ENCODE measurements around the gene DOC2A.

DNA sequence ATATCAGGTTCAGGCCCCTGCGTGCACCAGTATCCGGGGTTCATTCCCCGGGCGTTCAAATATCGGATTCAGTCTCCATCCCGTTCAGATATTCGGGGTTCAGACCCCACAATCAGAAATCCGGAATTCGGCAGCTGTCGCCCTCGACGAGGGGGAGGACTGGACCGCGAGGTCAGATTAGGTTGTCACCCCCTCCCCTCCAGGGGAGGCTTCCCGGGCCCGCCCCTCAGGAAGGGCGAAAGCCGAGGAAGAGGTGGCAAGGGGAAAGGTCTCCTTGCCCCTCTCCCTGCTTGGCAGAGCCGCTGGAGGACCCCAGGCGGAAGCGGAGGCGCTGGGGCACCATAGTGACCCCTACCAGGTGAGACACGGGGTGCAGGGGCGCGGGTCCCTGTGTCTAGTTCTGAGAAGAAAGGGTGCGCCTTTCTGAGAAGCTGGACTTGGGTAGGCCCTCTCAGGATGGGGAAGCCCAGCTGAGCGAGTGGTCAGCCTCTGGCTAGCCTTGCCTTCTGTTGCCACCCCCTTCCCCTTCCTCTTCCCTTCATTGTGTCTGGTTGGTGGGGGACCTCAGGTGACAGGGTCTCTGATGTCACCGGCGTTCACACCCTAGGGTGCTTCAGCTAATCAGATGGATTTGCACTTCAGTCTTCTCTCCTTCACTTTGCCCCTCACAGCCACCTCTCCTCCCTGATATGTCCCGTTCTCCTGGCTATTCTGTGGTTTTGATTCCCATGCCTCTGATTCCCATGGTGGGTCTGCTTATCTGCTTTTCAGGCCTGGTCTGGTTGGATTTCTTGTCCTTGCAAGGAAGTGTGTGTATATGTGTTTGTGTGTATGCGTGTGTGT is 36.3 kb downstream of the DOC2A start:
- TF ChIP-seq EP300 (conservative IDR thresholded peaks at IDR 0.05; ENCODE audit: poor library complexity, severe bottlenecking) = no peak
- TF ChIP-seq TAF1 (IDR thresholded peaks at IDR 0.05; ENCODE audit: low read depth) = peak; percentile 52
- TF ChIP-seq, protein P1, sequence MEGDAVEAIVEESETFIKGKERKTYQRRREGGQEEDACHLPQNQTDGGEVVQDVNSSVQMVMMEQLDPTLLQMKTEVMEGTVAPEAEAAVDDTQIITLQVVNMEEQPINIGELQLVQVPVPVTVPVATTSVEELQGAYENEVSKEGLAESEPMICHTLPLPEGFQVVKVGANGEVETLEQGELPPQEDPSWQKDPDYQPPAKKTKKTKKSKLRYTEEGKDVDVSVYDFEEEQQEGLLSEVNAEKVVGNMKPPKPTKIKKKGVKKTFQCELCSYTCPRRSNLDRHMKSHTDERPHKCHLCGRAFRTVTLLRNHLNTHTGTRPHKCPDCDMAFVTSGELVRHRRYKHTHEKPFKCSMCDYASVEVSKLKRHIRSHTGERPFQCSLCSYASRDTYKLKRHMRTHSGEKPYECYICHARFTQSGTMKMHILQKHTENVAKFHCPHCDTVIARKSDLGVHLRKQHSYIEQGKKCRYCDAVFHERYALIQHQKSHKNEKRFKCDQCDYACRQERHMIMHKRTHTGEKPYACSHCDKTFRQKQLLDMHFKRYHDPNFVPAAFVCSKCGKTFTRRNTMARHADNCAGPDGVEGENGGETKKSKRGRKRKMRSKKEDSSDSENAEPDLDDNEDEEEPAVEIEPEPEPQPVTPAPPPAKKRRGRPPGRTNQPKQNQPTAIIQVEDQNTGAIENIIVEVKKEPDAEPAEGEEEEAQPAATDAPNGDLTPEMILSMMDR (IDR thresholded peaks at IDR 0.05; ENCODE audit: poor library complexity, severe bottlenecking) = no peak
- TF ChIP-seq EZH2 (IDR thresholded peaks at IDR 0.05; ENCODE audit: borderline replicate concordance, insufficient read depth, low read length, poor library complexity, severe bottlenecking) = no peak

All from neural cell (in vitro differentiated cells).